ENCODE data around the gene SHMT1.
"Not testable (repeated sequence)": the region's sequence is repeated elsewhere in the genome, so short reads cannot be mapped to it uniquely, and the experiment has no call there.

The SHMT1 gene

GRCh38 chr17:18373181-18373580, 9.8 kb upstream of the SHMT1 start:
- H3K79me1 ChIP-seq (replicated peaks; ENCODE audit: low read length, poor library complexity, severe bottlenecking); H3K4me1 ChIP-seq (ENCODE audit: control insufficient read depth, insufficient read depth, low read depth, low read length); H3K4me2 ChIP-seq (ENCODE audit: low read length, poor library complexity, severe bottlenecking); H3K4ac ChIP-seq (ENCODE audit: low read depth in 1 of 2, low read length in 2 of 2); H2BK120ac ChIP-seq (ENCODE audit: low read depth, low read length); H4K8ac ChIP-seq (ENCODE audit: low read length); H3K23ac ChIP-seq (ENCODE audit: low read length in 2 of 2); H3K18ac ChIP-seq (ENCODE audit: low read depth in 1 of 2, low read length in 2 of 2); H2AK5ac ChIP-seq (ENCODE audit: low read length, severe bottlenecking); H3K9ac ChIP-seq (ENCODE audit: low read length); H3K14ac ChIP-seq (ENCODE audit: low read length in 2 of 2); H3K36me3 ChIP-seq (ENCODE audit: control insufficient read depth in 1 of 2, insufficient read depth in 2 of 2, low read depth in 1 of 2, low read length in 2 of 2); H3K9me3 ChIP-seq (ENCODE audit: control insufficient read depth, low read length); DNase-seq; H4K91ac ChIP-seq (ENCODE audit: low read length); H2BK5ac ChIP-seq (ENCODE audit: low read depth, low read length, poor library complexity, severe bottlenecking); H3K4me3 ChIP-seq (ENCODE audit: insufficient read depth in 1 of 2, low read depth in 1 of 2, low read length in 2 of 2); H3K27ac ChIP-seq (ENCODE audit: low read length, poor library complexity, severe bottlenecking); H2BK15ac ChIP-seq (ENCODE audit: low read depth, poor library complexity, severe bottlenecking); H2BK12ac ChIP-seq (ENCODE audit: low read length in 2 of 2); H2AFZ ChIP-seq (ENCODE audit: low read depth, low read length): not testable (repeated sequence)
- 84% methylated on average over 3 of the region's 6 CpGs for WGBS
- peaks cover 0 to 12% of the 10 kb centered on the region in 2 experiments for H3K27me3 ChIP-seq (ENCODE audit: control insufficient read depth in 1 of 2, insufficient read depth in 1 of 2, low read length in 2 of 2)

GRCh38 chr17:18371455-18371854, 8.1 kb upstream of the SHMT1 start:
- Histone ChIP-seq H2BK12ac (ENCODE audit: low read length in 2 of 2) (no peak overlapping the region), H3K14ac (ENCODE audit: low read length in 2 of 2) (no peak overlapping the region), H2BK5ac (ENCODE audit: low read depth, low read length, poor library complexity, severe bottlenecking) (no peak overlapping the region), H2AK5ac (ENCODE audit: low read length, severe bottlenecking) (no peak overlapping the region), H3K4ac (ENCODE audit: low read depth in 1 of 2, low read length in 2 of 2) (no peak overlapping the region), H3K18ac (ENCODE audit: low read depth in 1 of 2, low read length in 2 of 2) (no peak overlapping the region), H3K9me3 (ENCODE audit: control insufficient read depth, low read length) (peaks cover 5% of the 10 kb centered on the region), H3K36me3 (ENCODE audit: control insufficient read depth in 1 of 2, insufficient read depth in 2 of 2, low read depth in 1 of 2, low read length in 2 of 2) (no peaks in the 10 kb centered on the region), H3K27ac (ENCODE audit: low read length, poor library complexity, severe bottlenecking) (no peak overlapping the region), H3K9ac (ENCODE audit: low read length) (no peak overlapping the region), H3K23ac (ENCODE audit: low read length in 2 of 2) (no peak overlapping the region), H3K79me1 (replicated peaks; ENCODE audit: low read length, poor library complexity, severe bottlenecking) (no peaks in the 10 kb centered on the region), H4K91ac (ENCODE audit: low read length) (no peak overlapping the region), H2BK15ac (ENCODE audit: low read depth, poor library complexity, severe bottlenecking) (no peak overlapping the region), H3K27me3 (ENCODE audit: control insufficient read depth in 1 of 2, insufficient read depth in 1 of 2, low read length in 2 of 2) (peaks cover 0 to 12% of the 10 kb centered on the region in 2 experiments), H3K4me1 (ENCODE audit: control insufficient read depth, insufficient read depth, low read depth, low read length) (no peaks in the 10 kb centered on the region), H3K4me3 (ENCODE audit: insufficient read depth in 1 of 2, low read depth in 1 of 2, low read length in 2 of 2) (no peak overlapping the region), H3K4me2 (ENCODE audit: low read length, poor library complexity, severe bottlenecking) (no peak overlapping the region), H4K8ac (ENCODE audit: low read length) (no peak overlapping the region), H2BK120ac (ENCODE audit: low read depth, low read length) (no peak overlapping the region), H2AFZ (ENCODE audit: low read depth, low read length) (no peak overlapping the region)
- WGBS, result 87% methylated on average over 7 of the region's 7 CpGs
- DNase-seq, result no peak

GRCh38 chr17:18370761-18371160, 7.4 kb upstream of the SHMT1 start:
- peaks cover 5% of the 10 kb centered on the region for H3K9me3 ChIP-seq (ENCODE audit: control insufficient read depth, low read length)
- WGBS, result 97% methylated on average over 5 of the region's 5 CpGs

GRCh38 chr17:18368946-18369345, 5.6 kb upstream of the SHMT1 start:
- H2BK12ac ChIP-seq (ENCODE audit: low read length in 2 of 2), result no peak overlapping the region
- H3K79me1 ChIP-seq (replicated peaks; ENCODE audit: low read length, poor library complexity, severe bottlenecking), result no peaks in the 10 kb centered on the region
- peaks cover 0 to 12% of the 10 kb centered on the region in 2 experiments for H3K27me3 ChIP-seq (ENCODE audit: control insufficient read depth in 1 of 2, insufficient read depth in 1 of 2, low read length in 2 of 2)
- no peak overlapping the region for H2BK15ac ChIP-seq (ENCODE audit: low read depth, poor library complexity, severe bottlenecking)
- no peak overlapping the region for H4K8ac ChIP-seq (ENCODE audit: low read length)
- 89% methylated on average over 7 of the region's 8 CpGs for WGBS
- H3K4me2 ChIP-seq (ENCODE audit: low read length, poor library complexity, severe bottlenecking), result no peak overlapping the region
- no peak overlapping the region for H2BK5ac ChIP-seq (ENCODE audit: low read depth, low read length, poor library complexity, severe bottlenecking)
- no peak overlapping the region for H3K14ac ChIP-seq (ENCODE audit: low read length in 2 of 2)
- H2BK120ac ChIP-seq (ENCODE audit: low read depth, low read length), result no peak overlapping the region
- H2AK5ac ChIP-seq (ENCODE audit: low read length, severe bottlenecking), result no peak overlapping the region
- no peaks in the 10 kb centered on the region for H3K9me3 ChIP-seq (ENCODE audit: control insufficient read depth, low read length)
- H3K36me3 ChIP-seq (ENCODE audit: control insufficient read depth in 1 of 2, insufficient read depth in 2 of 2, low read depth in 1 of 2, low read length in 2 of 2), result no peaks in the 10 kb centered on the region
- no peak overlapping the region for H4K91ac ChIP-seq (ENCODE audit: low read length)
- no peak overlapping the region for H3K4me3 ChIP-seq (ENCODE audit: insufficient read depth in 1 of 2, low read depth in 1 of 2, low read length in 2 of 2)
- no peak for DNase-seq
- no peak overlapping the region for H3K18ac ChIP-seq (ENCODE audit: low read depth in 1 of 2, low read length in 2 of 2)
- H3K4me1 ChIP-seq (ENCODE audit: control insufficient read depth, insufficient read depth, low read depth, low read length), result no peaks in the 10 kb centered on the region
- no peak overlapping the region for H2AFZ ChIP-seq (ENCODE audit: low read depth, low read length)
- no peak overlapping the region for H3K23ac ChIP-seq (ENCODE audit: low read length in 2 of 2)
- H3K4ac ChIP-seq (ENCODE audit: low read depth in 1 of 2, low read length in 2 of 2), result no peak overlapping the region
- H3K27ac ChIP-seq (ENCODE audit: low read length, poor library complexity, severe bottlenecking), result no peak overlapping the region
- H3K9ac ChIP-seq (ENCODE audit: low read length), result no peak overlapping the region

More at GRCh38 chr17:18370761-18371160, 7.4 kb upstream of the SHMT1 start:
- Histone ChIP-seq H2AFZ (ENCODE audit: low read depth, low read length) (no peak overlapping the region), H3K4me1 (ENCODE audit: control insufficient read depth, insufficient read depth, low read depth, low read length) (no peaks in the 10 kb centered on the region), H2BK120ac (ENCODE audit: low read depth, low read length) (no peak overlapping the region), H3K18ac (ENCODE audit: low read depth in 1 of 2, low read length in 2 of 2) (no peak overlapping the region), H3K27ac (ENCODE audit: low read length, poor library complexity, severe bottlenecking) (no peak overlapping the region), H2AK5ac (ENCODE audit: low read length, severe bottlenecking) (no peak overlapping the region), H3K4me2 (ENCODE audit: low read length, poor library complexity, severe bottlenecking) (no peak overlapping the region), H4K91ac (ENCODE audit: low read length) (no peak overlapping the region), H3K79me1 (replicated peaks; ENCODE audit: low read length, poor library complexity, severe bottlenecking) (no peaks in the 10 kb centered on the region), H2BK15ac (ENCODE audit: low read depth, poor library complexity, severe bottlenecking) (no peak overlapping the region), H3K9ac (ENCODE audit: low read length) (no peak overlapping the region), H3K14ac (ENCODE audit: low read length in 2 of 2) (no peak overlapping the region), H3K4ac (ENCODE audit: low read depth in 1 of 2, low read length in 2 of 2) (no peak overlapping the region), H3K27me3 (ENCODE audit: control insufficient read depth in 1 of 2, insufficient read depth in 1 of 2, low read length in 2 of 2) (peaks cover 0 to 12% of the 10 kb centered on the region in 2 experiments), H3K23ac (ENCODE audit: low read length in 2 of 2) (no peak overlapping the region), H2BK5ac (ENCODE audit: low read depth, low read length, poor library complexity, severe bottlenecking) (no peak overlapping the region), H3K4me3 (ENCODE audit: insufficient read depth in 1 of 2, low read depth in 1 of 2, low read length in 2 of 2) (no peak overlapping the region), H4K8ac (ENCODE audit: low read length) (no peak overlapping the region), H3K36me3 (ENCODE audit: control insufficient read depth in 1 of 2, insufficient read depth in 2 of 2, low read depth in 1 of 2, low read length in 2 of 2) (no peaks in the 10 kb centered on the region), H2BK12ac (ENCODE audit: low read length in 2 of 2) (no peak overlapping the region)
- no peak for DNase-seq

Measured in mesenchymal stem cell (in vitro differentiated cells and primary cell).